Tibial nerve (tissue), 3 donors: ENCODE data around the gene TOP1.

ENCODE experiments used
- CTCF ChIP-seq, 5 experiments: fragments of 200-600 bp in 3 of 5; fragments of 450-650 bp in 2 of 5; sonication (generic) in 3 of 5; IDR thresholded peaks; one replicate each; pipeline ENCODE4 v1.5.1; 2016 to 2019; ENCODE audit warnings: antibody characterized with exemption in 5 of 5, mild to moderate bottlenecking in 3 of 5, moderate library complexity in 2 of 5
- POLR2A ChIP-seq, 2 donors: fragments of 450-650 bp; IDR thresholded peaks; one replicate each; pipeline ENCODE4 v1.6.1; 2017; ENCODE audit warnings: antibody characterized with exemption in 2 of 2, mild to moderate bottlenecking in 2 of 2, moderate library complexity in 2 of 2

- TF ChIP-seq CTCF (IDR thresholded peaks at IDR 0.05) (no peak), POLR2A (IDR thresholded peaks at IDR 0.05) (no peak)
Measured at GRCh38 chr20:41101660-41102059, 73.0 kb downstream of the TOP1 start.
